Heart left ventricle (tissue), 13 donors: ENCODE data around the gene PLXNB1.

ENCODE experiments used
- CTCF ChIP-seq, 12 donors: fragments of 200-600 bp; sonication (generic) in 4 of 12; IDR thresholded peaks; one replicate each; pipeline versions ENCODE4 v1.5.0 to v1.8.0; 2018 to 2022; ENCODE audit warnings: antibody characterized with exemption in 12 of 12, mild to moderate bottlenecking in 5 of 12
- POLR2A ChIP-seq, 2 donors: fragments of 450-650 bp; IDR thresholded peaks; one replicate each; pipeline ENCODE4 v1.6.1; 2017; ENCODE audit warnings: antibody characterized with exemption in 2 of 2, mild to moderate bottlenecking in 2 of 2, moderate library complexity in 2 of 2
- donor health status: ischemic (EF 13 %, LVEDD 7.1; RV severe dilation, severe dysfunction).
- donor health status: DM: no; HTN: yes; CAD: no.
- donor health status: DM: no; HTN: no; CAD: no.
- donor health status: ischemic (EF 25% LVEDD 6.9; RV normal size, moderate dysfunction).
- donor health status: ischemic (EF 25% LVEDD 5.7; RV mildly dilated, moderate dysfunction).
- donor health status: ischemic (EF 35%, LVEDD 5.7; RV mildly dilated, moderate dysfunction).
- donor health status: nonischemic (EF 11% LVEDD 7.7; RV severe dilation, severe dysfunction).
- donor health status: DM: yes; HTN: yes; CAD: no.
- donor health status: PGD.
- donor health status: ischemic (EF 29% LVEDD 5.4; RV normal size, mild dysfunction).
- donor health status: nonischemic (EF 23%, LVEDD 6.1; RV moderate dilation, normal function).

- TF ChIP-seq CTCF (IDR thresholded peaks at IDR 0.05) (no peak), POLR2A (IDR thresholded peaks at IDR 0.05) (no peak)
These were observed 31.9 kb downstream of the PLXNB1 start for GRCh38 chr3:48397767-48398681.
